HG03520 (cell line): Measurements from ENCODE around the gene SPATA20.

Source experiments
- ATAC-seq: cut with Tn5 transposase; IDR thresholded peaks from one replicate; pipeline ENCODE4 v1.9.1; 2021; ENCODE audit warnings: mild to moderate bottlenecking, moderate library complexity; ENCODE audit not compliant: unreplicated experiment

Gene SPATA20

GRCh38 chr17:50519141-50519834 is 27.7 kb upstream of the SPATA20 start:
- no peak for ATAC-seq

- ATAC-seq = no peak
Measured at GRCh38 chr17:50520483-50520882, 26.5 kb upstream of the SPATA20 start.

- no peak for ATAC-seq
Measured at GRCh38 chr17:50521514-50521913, 25.5 kb upstream of the SPATA20 start.

DNA sequence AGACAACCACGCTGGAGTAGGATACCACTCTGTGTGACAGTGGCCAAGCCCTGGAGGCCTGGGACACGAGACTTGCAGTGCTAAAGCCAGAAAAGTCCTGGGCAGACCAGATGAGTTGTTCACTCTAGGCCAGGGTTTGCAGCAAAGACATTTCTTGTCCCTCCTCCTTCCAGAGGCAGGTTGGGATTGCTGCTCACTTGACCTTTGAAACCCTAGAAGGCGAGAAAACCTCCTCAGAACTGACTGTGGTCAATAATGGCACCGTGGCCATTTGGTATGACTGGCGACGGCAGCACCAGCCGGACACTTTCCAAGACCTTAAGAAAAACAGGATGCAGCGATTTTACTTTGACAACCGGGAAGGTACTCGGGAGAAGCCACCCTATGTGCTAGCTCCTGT is 24.2 kb upstream of the SPATA20 start:
- no peak for ATAC-seq

- ATAC-seq = no peak
Measured at GRCh38 chr17:50523208-50523607, 23.8 kb upstream of the SPATA20 start.

- no peak for ATAC-seq
Measured at GRCh38 chr17:50524838-50525237, 22.1 kb upstream of the SPATA20 start.

DNA sequence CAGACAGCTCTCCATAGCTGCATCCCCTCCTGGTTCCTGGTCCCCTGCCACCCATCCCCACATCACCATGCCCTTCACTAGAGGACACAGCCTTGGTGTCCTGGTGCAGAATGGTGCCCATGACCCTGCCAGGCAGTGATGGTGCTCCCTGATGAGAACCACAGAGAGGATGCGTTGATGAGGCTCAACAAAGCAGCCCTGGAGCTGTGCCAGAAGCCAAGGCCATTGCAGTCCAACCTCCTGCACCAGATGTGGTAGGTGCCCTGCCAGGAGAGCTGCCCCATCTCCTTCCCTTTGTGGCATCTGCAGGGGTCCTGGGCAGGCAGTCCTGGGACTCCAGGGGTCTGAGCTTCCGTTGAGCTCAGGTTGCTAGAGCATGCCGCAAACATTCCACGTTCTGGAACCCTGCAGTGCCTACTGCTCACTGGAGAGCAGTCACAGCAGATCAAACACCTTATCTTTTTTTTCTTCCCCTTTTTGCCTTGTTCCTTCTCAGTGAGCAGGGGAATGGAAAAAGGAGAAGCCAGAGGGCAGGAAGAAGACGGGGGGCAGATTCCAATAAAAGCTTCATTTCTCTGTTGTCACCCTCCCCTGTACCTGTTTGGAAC is 19.7 kb upstream of the SPATA20 start:
- no peak for ATAC-seq

- ATAC-seq = no peak
Measured at GRCh38 chr17:50527949-50528474, 19.0 kb upstream of the SPATA20 start.

GRCh38 chr17:50529849-50530248 is 17.1 kb upstream of the SPATA20 start:
- no peak for ATAC-seq

DNA sequence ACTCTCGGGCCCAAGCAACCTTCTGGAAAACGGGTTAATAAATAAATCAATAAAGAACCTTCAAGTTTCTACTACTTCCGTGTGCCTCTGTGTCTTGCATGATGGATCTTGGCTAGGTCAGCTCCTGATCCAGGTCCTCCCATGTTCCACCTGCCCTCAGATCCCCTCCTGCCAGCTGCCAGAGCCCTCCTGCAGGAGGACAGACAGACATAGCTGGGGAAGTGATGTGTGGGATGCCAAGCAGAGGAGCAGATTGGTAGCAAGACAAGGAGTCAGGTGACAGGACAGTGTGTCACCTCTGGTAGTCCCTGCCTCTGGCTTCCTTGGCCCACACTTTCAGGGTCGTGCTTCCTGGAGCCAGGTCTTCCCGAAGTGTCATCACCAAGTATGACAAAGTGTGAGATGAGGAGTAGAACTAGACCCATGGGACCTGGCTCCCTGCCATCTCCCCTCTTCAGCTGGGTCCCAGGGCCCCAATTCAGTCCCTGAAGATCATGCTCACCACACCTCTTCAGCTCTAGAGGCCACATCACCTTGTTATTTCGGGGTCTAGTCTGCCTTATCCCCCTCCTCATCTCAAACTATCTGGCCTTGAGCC is 15.4 kb upstream of the SPATA20 start:
- no peak for ATAC-seq

- ATAC-seq = no peak
Measured at GRCh38 chr17:50532452-50533024, 14.4 kb upstream of the SPATA20 start, which contains the start of gene EPN3. EPN3 (plus strand) TSS chr17:50532735; CDS start chr17:50536557, 3,822 bp downstream.

GRCh38 chr17:50533185-50533584 is 13.8 kb upstream of the SPATA20 start:
- ATAC-seq = no peak

- no peak for ATAC-seq
Measured at GRCh38 chr17:50533720-50534148, 13.2 kb upstream of the SPATA20 start.

- ATAC-seq = no peak
Measured at GRCh38 chr17:50534222-50534978, 12.6 kb upstream of the SPATA20 start.

DNA sequence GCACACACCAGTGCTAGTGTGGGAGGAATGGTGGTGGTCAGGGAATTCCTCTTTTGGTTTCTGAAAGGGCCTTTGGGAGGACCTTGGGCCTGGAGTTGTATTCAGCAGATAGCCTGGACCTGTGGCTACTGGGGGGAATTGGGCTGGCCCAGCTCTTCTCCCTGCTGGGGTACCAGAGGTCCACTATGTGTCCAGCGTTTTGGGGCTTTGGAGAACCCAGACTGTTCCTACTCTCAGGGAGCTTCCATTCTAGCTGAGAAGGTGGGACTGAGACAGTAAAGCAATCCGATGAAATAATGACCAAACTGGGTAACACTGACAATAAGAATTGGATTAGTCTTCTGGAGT is 12.0 kb upstream of the SPATA20 start:
- no peak for ATAC-seq

GRCh38 chr17:50535407-50535806 is 11.6 kb upstream of the SPATA20 start:
- ATAC-seq = no peak

DNA sequence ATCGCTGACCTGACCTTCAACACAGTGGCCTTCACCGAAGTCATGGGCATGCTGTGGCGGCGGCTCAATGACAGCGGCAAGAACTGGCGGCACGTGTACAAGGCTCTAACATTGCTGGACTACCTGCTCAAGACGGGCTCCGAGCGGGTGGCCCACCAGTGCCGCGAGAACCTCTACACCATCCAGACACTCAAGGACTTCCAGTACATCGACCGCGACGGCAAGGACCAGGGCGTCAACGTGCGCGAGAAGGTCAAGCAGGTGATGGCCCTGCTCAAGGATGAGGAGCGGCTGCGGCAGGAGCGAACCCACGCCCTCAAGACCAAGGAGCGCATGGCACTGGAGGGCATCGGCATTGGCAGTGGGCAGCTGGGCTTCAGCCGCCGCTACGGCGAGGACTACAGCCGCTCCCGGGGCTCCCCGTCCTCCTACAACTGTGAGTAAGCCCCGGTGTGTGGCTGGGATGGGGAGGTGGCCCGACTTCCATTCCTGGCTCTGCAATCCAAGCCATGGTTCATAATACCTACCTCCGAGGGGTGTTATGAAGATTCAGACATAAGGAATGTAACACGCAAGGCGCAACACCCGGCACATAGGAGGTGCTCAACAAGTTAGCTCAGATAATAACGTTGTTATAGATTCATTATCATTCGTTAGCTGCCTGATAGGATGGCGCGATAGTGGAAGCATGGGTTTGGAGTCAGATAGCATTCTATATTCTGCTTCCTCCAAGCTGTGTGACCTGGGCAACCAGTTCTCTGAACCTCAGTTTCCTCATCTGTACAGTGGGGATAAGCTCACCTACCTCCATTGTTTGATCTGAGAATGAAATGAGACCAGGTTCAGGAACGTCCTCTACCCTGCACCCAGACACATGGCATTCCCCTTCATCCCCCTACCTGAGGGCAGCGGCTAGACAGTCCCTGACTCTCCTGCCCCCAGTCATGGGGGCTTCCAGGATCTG is 10.0 kb upstream of the SPATA20 start:
- no peak for ATAC-seq

DNA sequence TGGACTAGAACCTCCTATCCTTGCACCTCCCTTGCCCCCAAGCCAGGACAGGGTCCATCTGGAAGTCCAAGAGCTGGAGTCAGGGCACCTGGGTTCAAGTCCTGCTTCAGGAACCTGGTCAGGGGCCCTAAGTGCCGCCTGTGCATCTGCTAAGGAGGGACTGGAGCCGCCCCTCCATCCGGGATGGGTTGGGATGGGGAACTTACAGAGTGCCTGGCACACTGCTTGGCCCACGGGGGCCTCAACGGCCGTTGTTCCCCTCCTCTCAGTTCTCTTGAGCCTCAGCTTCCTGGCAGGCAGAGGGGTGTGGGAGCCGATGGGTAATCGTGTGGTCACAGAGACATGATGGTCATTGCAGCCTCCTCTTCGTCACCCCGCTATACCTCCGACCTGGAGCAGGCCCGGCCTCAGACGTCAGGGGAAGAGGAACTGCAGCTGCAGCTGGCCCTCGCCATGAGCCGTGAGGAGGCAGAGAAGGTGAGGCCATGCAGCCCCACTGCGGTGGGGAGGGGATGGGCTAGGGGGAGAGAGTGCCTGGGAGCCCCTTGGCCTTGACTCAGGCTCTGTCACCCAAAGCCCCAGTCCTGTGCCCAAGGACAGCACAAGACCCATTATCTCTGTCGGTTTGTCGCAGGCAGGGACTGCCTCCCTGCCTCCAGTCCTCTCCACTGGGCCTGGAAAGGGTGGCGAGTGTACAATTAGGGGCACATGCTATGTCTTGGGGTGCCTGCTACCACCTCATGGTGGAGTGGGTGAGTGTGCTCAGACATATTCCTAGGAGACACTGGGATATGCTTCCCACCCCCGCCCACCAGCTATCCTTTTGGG is 9.0 kb upstream of the SPATA20 start:
- no peak for ATAC-seq
